ENCODE results near the gene LSMEM2.

Gene LSMEM2

DNA sequence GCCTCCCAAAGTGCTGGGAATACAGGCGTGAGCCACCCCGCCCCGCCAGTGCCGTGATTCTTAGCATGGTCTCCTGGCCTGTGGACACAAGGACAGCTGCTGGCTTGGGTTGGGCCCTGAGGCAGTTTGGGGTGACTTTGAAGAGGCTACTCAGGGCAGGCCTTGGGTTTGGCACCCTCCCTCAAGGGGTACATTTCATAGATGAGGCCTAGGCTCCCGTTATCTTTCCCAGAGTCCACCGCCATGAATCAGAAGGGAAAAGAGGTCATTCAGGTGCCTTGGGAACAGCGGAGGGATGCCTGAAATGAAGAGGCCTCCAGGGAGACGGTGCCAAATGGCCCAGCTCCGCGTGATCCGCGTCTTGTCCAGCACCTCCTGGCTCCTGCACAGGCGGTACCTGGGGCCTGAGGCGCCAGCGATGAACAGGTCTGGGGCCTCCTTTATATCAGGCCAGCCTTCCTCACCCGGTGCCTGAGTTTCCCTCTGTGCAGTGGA lies 33.6 kb upstream of the LSMEM2 start:
- no peak for TF ChIP-seq SPI1 (IDR thresholded peaks at IDR 0.05; ENCODE audit: low read depth, low read length)
- no peak for TF ChIP-seq POLR2AphosphoS5 (IDR thresholded peaks at IDR 0.05; ENCODE audit: low read depth, low read length)
- no peak for TF ChIP-seq POU2F2 (IDR thresholded peaks at IDR 0.05; ENCODE audit: low read depth, low read length)
- no peak for TF ChIP-seq TAF1 (IDR thresholded peaks at IDR 0.05; ENCODE audit: low read depth, low read length)
- no peak for TF ChIP-seq POLR2A (IDR thresholded peaks at IDR 0.05; ENCODE audit: low read depth, low read length)
- no peak for TF ChIP-seq PAX5 (IDR thresholded peaks at IDR 0.05; ENCODE audit: insufficient read depth, low read length, severe bottlenecking)
- DNase-seq (ENCODE audit: insufficient read length, low spot score), result no peak
- FAIRE-seq, result no peak

GRCh38 chr3:50245831-50246516 lies 32.9 kb upstream of the LSMEM2 start:
- peak; percentile 82 for FAIRE-seq
- peak; percentile 90 for DNase-seq (ENCODE audit: insufficient read length, low spot score)

GRCh38 chr3:50246517-50246954 lies 32.4 kb upstream of the LSMEM2 start:
- TF ChIP-seq SPI1 (IDR thresholded peaks at IDR 0.05; ENCODE audit: low read depth, low read length), result peak; percentile 53
- no peak for TF ChIP-seq PAX5 (IDR thresholded peaks at IDR 0.05; ENCODE audit: insufficient read depth, low read length, severe bottlenecking)
- FAIRE-seq, result peak; percentile 92
- DNase-seq (ENCODE audit: insufficient read length, low spot score), result peak; percentile 83

More at GRCh38 chr3:50245831-50246516, 32.9 kb upstream of the LSMEM2 start:
- TF ChIP-seq SPI1 (IDR thresholded peaks at IDR 0.05; ENCODE audit: low read depth, low read length) (peak; percentile 60), POLR2A (IDR thresholded peaks at IDR 0.05; ENCODE audit: low read depth, low read length) (no peak)

DNA sequence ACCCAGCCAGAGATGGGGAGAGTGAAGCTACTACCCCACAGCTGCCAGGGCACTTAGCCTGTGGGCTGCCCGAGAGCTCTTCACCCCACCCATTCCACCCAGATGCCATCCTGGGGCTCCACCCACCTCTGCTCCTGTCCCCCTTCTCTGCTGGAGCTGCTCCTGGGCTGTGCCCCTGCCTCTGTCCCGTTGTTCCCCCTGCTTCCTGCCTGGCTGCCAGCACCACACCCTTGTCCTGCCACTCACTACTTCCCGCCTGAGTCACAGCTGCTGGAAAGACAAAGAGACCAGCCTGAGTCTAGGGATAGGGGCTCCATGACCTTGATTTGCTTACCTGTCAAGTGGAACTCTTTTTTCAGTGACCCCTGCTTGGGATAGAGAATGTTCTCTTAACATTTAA lies 30.5 kb upstream of the LSMEM2 start:
- DNase-seq (ENCODE audit: insufficient read length, low spot score) (no peak), FAIRE-seq (no peak)
- no peak for TF ChIP-seq POU2F2 (IDR thresholded peaks at IDR 0.05; ENCODE audit: low read depth, low read length)
- TF ChIP-seq SPI1 (IDR thresholded peaks at IDR 0.05; ENCODE audit: low read depth, low read length), result no peak
- no peak for TF ChIP-seq TAF1 (IDR thresholded peaks at IDR 0.05; ENCODE audit: low read depth, low read length)
- TF ChIP-seq PAX5 (IDR thresholded peaks at IDR 0.05; ENCODE audit: insufficient read depth, low read length, severe bottlenecking), result no peak
- no peak for TF ChIP-seq POLR2AphosphoS5 (IDR thresholded peaks at IDR 0.05; ENCODE audit: low read depth, low read length)
- no peak for TF ChIP-seq POLR2A (IDR thresholded peaks at IDR 0.05; ENCODE audit: low read depth, low read length)

GRCh38 chr3:50249457-50249856 lies 29.4 kb upstream of the LSMEM2 start:
- FAIRE-seq, result no peak
- DNase-seq (ENCODE audit: insufficient read length, low spot score), result no peak
- no peak for TF ChIP-seq PAX5 (IDR thresholded peaks at IDR 0.05; ENCODE audit: insufficient read depth, low read length, severe bottlenecking)

DNA sequence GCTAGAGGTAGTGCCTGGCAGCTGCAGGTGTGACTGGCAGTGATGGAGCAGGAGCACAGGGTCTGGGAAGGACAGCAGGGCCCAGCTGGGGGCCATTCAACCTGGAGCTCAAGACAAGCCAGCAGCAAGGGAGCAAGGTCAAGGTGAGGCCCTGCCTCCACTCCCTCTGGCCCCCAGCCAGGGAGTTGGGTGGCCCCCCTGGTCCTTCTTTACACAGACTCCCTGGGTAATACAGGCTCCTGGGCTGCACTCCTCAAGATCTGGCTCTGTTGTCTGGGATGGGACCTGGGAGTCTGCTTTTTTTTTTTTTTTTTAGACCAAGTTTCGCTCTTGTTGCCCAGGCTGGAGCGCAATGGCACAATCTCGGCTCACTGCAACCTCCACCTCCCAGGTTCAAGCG lies 28.4 kb upstream of the LSMEM2 start:
- FAIRE-seq (no peak), DNase-seq (ENCODE audit: insufficient read length, low spot score) (no peak)
- TF ChIP-seq POU2F2 (IDR thresholded peaks at IDR 0.05; ENCODE audit: low read depth, low read length) (no peak), PAX5 (IDR thresholded peaks at IDR 0.05; ENCODE audit: insufficient read depth, low read length, severe bottlenecking) (no peak)

- FAIRE-seq (no peak), DNase-seq (ENCODE audit: insufficient read length, low spot score) (no peak)
- no peak for TF ChIP-seq TAF1 (IDR thresholded peaks at IDR 0.05; ENCODE audit: low read depth, low read length)
- TF ChIP-seq POU2F2 (IDR thresholded peaks at IDR 0.05; ENCODE audit: low read depth, low read length), result no peak
- no peak for TF ChIP-seq SPI1 (IDR thresholded peaks at IDR 0.05; ENCODE audit: low read depth, low read length)
- TF ChIP-seq POLR2A (IDR thresholded peaks at IDR 0.05; ENCODE audit: low read depth, low read length), result no peak
- TF ChIP-seq PAX5 (IDR thresholded peaks at IDR 0.05; ENCODE audit: insufficient read depth, low read length, severe bottlenecking), result no peak
- TF ChIP-seq POLR2AphosphoS5 (IDR thresholded peaks at IDR 0.05; ENCODE audit: low read depth, low read length), result no peak
Measured at GRCh38 chr3:50251220-50251619, 27.7 kb upstream of the LSMEM2 start.

- DNase-seq (ENCODE audit: insufficient read length, low spot score) (no peak), FAIRE-seq (no peak)
- TF ChIP-seq TAF1 (IDR thresholded peaks at IDR 0.05; ENCODE audit: low read depth, low read length), result no peak
- no peak for TF ChIP-seq POLR2AphosphoS5 (IDR thresholded peaks at IDR 0.05; ENCODE audit: low read depth, low read length)
- no peak for TF ChIP-seq POU2F2 (IDR thresholded peaks at IDR 0.05; ENCODE audit: low read depth, low read length)
- TF ChIP-seq PAX5 (IDR thresholded peaks at IDR 0.05; ENCODE audit: insufficient read depth, low read length, severe bottlenecking), result no peak
- no peak for TF ChIP-seq POLR2A (IDR thresholded peaks at IDR 0.05; ENCODE audit: low read depth, low read length)
- TF ChIP-seq SPI1 (IDR thresholded peaks at IDR 0.05; ENCODE audit: low read depth, low read length), result no peak
Measured at GRCh38 chr3:50254577-50255250, 24.2 kb upstream of the LSMEM2 start.

DNA sequence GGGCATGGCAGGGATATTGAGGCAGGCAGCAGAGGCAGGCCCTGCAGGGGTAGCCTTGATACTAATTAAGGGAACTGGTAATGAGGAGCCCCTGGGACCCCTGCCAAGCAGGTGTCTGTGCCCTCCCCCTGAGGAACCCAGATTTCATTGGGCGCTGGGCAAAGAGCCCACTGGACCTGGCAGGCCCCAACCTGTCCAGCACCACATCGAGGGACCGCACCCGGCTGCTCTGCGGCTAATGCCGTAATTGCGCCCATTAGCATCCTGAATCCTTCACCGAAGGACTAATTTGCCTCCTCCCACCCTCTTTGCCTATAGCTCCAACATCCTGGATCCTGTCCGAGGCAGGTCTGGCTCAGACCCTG lies 23.7 kb upstream of the LSMEM2 start:
- no peak for TF ChIP-seq POU2F2 (IDR thresholded peaks at IDR 0.05; ENCODE audit: low read depth, low read length)
- no peak for DNase-seq (ENCODE audit: insufficient read length, low spot score)
- FAIRE-seq, result no peak

GRCh38 chr3:50256978-50257890 lies 21.7 kb upstream of the LSMEM2 start:
- no peak for DNase-seq (ENCODE audit: insufficient read length, low spot score)
- no peak for FAIRE-seq
- no peak for TF ChIP-seq POLR2AphosphoS5 (IDR thresholded peaks at IDR 0.05; ENCODE audit: low read depth, low read length)
- no peak for TF ChIP-seq SPI1 (IDR thresholded peaks at IDR 0.05; ENCODE audit: low read depth, low read length)
- TF ChIP-seq POLR2A (IDR thresholded peaks at IDR 0.05; ENCODE audit: low read depth, low read length), result no peak
- TF ChIP-seq PAX5 (IDR thresholded peaks at IDR 0.05; ENCODE audit: insufficient read depth, low read length, severe bottlenecking), result no peak
- no peak for TF ChIP-seq POU2F2 (IDR thresholded peaks at IDR 0.05; ENCODE audit: low read depth, low read length)
- TF ChIP-seq TAF1 (IDR thresholded peaks at IDR 0.05; ENCODE audit: low read depth, low read length), result no peak

Data from GM12891 (cell line).